Coronary artery (tissue), 2 donors: ENCODE results near the gene FAM221B.

Source experiments
- DNase-seq: peaks from one replicate; pipeline ENCODE4 v3.0.0-alpha.2; 2017; ENCODE audit warnings: low spot score
- H3K27ac ChIP-seq, 2 donors: fragments of 200-600 bp; sonication (generic); one replicate each; pipeline ENCODE4 v1.5.1; 2016 to 2019
- H3K4me3 ChIP-seq: fragments of 200-600 bp; sonication (generic); 2 replicates; pipeline ENCODE4 v1.5.1; 2016; ENCODE audit warnings: mild to moderate bottlenecking, moderate library complexity
- TF ChIP-seq, protein P1 (sequence below): fragments of 200-600 bp; sonication (generic); IDR thresholded peaks from one replicate; pipeline ENCODE4 v1.5.1; 2019; ENCODE audit warnings: antibody characterized with exemption

The FAM221B gene

GRCh38 chr9:35812025-35812602, 16.4 kb downstream of the FAM221B start, which contains the start of gene SPAG8:
TSS of gene SPAG8 (minus strand) at chr9:35812262. CDS start at chr9:35812147, 115 bp downstream.
- Histone ChIP-seq H3K27ac (peak within 1 kb of the TSS; percentile 69 to 87), H3K4me3 (peak within 1 kb of the TSS; percentile 69)
- TF ChIP-seq, protein P1, sequence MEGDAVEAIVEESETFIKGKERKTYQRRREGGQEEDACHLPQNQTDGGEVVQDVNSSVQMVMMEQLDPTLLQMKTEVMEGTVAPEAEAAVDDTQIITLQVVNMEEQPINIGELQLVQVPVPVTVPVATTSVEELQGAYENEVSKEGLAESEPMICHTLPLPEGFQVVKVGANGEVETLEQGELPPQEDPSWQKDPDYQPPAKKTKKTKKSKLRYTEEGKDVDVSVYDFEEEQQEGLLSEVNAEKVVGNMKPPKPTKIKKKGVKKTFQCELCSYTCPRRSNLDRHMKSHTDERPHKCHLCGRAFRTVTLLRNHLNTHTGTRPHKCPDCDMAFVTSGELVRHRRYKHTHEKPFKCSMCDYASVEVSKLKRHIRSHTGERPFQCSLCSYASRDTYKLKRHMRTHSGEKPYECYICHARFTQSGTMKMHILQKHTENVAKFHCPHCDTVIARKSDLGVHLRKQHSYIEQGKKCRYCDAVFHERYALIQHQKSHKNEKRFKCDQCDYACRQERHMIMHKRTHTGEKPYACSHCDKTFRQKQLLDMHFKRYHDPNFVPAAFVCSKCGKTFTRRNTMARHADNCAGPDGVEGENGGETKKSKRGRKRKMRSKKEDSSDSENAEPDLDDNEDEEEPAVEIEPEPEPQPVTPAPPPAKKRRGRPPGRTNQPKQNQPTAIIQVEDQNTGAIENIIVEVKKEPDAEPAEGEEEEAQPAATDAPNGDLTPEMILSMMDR: no peak
- peak; percentile 96 for DNase-seq

- DNase-seq: no peak
- TF ChIP-seq, protein P1: no peak
- Histone ChIP-seq H3K27ac (peak overlapping the region; percentile 17 to 87), H3K4me3 (peak overlapping the region; percentile 69)
These were observed 17.0 kb downstream of the FAM221B start for GRCh38 chr9:35811381-35812024.

GRCh38 chr9:35810122-35810521, 18.4 kb downstream of the FAM221B start:
- Histone ChIP-seq H3K4me3 (no peak overlapping the region), H3K27ac (no peak overlapping the region)
- TF ChIP-seq, protein P1: no peak
- DNase-seq: no peak

- no peak for DNase-seq
- Histone ChIP-seq H3K4me3 (no peak overlapping the region), H3K27ac (no peak overlapping the region)
- TF ChIP-seq, protein P1: no peak
These were observed 20.1 kb downstream of the FAM221B start for GRCh38 chr9:35808433-35808832.

DNA sequence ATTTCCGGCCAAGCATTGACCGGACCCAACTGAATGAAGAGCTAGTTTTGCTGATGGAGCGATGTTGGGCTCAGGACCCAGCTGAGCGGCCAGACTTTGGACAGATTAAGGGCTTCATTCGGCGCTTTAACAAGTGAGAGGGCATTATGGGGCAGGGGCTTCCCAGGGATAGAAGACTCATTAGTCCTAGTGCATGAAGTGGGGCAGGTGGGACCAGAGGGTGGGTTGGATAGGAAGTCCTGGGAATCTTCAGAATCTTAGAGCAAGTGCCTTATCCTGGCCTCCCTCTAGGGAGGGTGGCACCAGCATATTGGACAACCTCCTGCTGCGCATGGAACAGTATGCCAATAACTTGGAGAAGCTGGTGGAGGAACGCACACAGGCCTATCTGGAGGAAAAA, 22.4 kb downstream of the FAM221B start:
- peak; percentile 24 for DNase-seq
- TF ChIP-seq, protein P1: no peak
- no peak overlapping the region for H3K27ac ChIP-seq
- no peak overlapping the region for H3K4me3 ChIP-seq

DNA sequence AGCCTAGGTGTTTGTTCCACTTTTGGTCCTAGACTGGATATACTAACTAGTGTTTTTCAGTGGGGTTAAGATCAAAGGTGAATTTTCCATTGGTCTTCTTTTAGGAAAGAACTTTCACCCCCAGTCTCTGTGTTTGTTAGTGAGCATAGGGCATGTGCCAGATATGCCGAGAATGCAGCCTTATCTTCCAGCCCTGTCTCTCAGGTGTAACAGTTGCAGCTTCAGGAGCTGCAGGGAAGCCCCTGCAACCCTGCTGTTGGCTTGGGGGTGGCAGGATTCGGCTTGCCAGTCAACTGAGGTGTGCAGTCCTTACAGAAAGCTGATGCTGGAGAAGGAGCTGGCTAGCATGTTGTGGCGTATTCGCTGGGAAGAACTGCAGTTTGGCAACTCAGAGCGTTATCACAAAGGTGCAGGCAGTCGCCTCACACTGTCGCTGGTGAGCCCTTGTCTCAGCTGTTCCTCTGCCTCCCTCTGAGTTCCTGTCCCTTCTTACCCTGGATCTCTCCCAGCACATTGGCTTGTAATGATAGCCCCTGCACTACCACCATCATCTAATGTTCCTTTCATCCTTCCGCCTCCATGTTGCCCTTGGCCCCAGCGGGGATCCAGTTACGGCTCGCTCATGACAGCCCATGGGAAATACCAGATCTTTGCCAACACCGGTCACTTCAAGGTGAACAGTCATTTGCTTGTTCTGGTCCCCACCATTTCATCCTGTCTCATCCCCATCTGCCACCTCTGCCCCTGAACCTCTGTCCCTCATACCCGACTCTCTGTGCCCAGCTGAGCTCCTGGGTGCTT, 27.0 kb downstream of the FAM221B start:
- TF ChIP-seq, protein P1: no peak
- DNase-seq: no peak
- Histone ChIP-seq H3K27ac (no peak overlapping the region), H3K4me3 (no peak overlapping the region)
